ENCODE data around the gene FKBP1A.

DNA sequence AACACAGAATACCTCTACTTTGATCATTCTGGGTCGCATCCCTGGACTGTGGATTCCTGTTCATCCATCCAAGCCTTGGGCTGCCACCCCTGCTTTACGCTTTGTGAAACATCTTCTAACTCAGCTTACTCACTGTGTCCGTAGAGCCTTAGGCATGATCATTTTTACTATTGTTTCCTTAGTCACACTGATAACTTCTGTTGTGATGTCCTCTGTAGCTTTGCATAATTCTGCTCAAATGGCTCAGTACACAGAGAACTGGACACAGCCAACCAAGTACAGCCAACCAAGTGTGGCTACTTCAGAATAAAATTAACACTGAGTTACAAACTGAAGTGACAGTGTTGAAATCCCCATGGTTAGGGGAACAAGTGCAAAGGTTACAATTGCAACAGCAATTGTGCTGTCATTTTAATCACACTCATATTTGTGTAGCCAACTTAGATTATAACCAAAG lies 8.6 kb upstream of the FKBP1A start:
- TF ChIP-seq, protein P1, sequence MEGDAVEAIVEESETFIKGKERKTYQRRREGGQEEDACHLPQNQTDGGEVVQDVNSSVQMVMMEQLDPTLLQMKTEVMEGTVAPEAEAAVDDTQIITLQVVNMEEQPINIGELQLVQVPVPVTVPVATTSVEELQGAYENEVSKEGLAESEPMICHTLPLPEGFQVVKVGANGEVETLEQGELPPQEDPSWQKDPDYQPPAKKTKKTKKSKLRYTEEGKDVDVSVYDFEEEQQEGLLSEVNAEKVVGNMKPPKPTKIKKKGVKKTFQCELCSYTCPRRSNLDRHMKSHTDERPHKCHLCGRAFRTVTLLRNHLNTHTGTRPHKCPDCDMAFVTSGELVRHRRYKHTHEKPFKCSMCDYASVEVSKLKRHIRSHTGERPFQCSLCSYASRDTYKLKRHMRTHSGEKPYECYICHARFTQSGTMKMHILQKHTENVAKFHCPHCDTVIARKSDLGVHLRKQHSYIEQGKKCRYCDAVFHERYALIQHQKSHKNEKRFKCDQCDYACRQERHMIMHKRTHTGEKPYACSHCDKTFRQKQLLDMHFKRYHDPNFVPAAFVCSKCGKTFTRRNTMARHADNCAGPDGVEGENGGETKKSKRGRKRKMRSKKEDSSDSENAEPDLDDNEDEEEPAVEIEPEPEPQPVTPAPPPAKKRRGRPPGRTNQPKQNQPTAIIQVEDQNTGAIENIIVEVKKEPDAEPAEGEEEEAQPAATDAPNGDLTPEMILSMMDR (IDR thresholded peaks at IDR 0.05), result no peak
- TF ChIP-seq POLR2AphosphoS5 (IDR thresholded peaks at IDR 0.05) (no peak), POLR2A (IDR thresholded peaks at IDR 0.05) (no peak)
